ENCODE measurements around the gene FRRS1L.

Gene FRRS1L

GRCh38 chr9:109166771-109167601 lies at the start of gene FRRS1L:
TSS of gene FRRS1L (minus strand) at chr9:109167249. CDS start at chr9:109167138, 111 bp downstream.
- no peak for DNase-seq

- DNase-seq = no peak
Observed at GRCh38 chr9:109214414-109214813, 47.4 kb upstream of the FRRS1L start.

DNA sequence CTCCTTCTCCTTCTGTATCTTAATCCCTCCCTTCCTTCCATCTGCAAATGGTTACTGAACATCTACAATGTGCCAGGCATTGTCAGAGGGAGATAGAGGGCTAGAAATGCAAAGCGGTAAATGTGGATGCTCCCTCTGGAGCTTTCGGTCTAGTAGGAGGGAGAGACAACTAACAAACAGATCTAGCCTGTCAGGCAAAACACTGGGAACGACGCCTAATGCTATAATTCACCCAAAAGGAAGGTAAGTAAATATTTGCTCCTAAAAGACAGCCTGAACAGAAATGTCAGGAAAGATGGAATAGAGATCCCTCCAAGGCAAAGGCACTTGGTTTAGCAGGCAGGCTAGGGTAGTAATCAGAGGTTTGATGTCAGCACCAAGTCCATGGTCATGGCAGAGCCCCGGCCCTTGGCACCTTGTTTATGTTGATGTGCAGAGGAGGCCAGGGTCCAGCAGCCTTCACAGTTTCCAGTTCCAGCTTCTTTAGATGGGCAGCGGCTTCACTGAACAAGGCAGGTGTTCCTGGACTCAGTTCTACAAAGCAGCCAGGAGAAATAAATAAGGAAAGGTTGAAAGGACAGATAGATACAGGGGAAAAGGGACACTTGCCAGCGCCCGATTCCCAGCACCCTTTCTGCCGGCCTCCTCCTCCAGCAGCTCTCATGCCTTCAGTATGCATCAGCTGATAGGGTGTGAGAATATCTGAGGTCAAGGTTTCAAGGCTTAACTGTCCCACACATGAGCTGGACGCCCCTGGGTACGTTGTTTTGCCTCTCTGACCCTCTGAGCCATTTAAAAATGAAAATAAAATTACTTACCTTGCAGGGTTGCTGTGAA lies 46.5 kb upstream of the FRRS1L start:
- no peak for DNase-seq

- no peak for DNase-seq
Observed at GRCh38 chr9:109212768-109213167, 45.7 kb upstream of the FRRS1L start.

GRCh38 chr9:109206670-109207069 lies 39.6 kb upstream of the FRRS1L start:
- DNase-seq = no peak

GRCh38 chr9:109205526-109205925 lies 38.5 kb upstream of the FRRS1L start:
- DNase-seq = no peak

- no peak for DNase-seq
Observed at GRCh38 chr9:109203761-109204360, 36.8 kb upstream of the FRRS1L start.

DNA sequence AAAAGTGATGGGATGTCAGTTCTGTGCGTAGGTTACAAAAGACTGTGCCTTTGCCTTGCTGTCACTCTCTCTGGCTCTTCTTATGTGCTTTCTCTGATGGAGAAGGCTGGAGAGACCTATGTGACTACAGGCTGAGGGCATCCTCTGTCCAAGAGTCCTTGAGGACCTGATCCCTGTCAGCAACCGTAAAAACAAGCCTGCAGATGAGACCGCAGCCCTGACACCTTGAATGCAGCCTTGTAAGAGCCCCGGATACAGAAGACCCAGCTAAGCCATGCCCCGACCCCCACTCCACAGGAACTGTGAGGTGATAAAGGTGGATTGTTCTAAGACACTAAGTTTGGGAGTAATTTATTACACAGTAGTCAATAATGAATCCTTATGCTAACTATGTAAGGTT lies 32.6 kb upstream of the FRRS1L start:
- DNase-seq = no peak

DNA sequence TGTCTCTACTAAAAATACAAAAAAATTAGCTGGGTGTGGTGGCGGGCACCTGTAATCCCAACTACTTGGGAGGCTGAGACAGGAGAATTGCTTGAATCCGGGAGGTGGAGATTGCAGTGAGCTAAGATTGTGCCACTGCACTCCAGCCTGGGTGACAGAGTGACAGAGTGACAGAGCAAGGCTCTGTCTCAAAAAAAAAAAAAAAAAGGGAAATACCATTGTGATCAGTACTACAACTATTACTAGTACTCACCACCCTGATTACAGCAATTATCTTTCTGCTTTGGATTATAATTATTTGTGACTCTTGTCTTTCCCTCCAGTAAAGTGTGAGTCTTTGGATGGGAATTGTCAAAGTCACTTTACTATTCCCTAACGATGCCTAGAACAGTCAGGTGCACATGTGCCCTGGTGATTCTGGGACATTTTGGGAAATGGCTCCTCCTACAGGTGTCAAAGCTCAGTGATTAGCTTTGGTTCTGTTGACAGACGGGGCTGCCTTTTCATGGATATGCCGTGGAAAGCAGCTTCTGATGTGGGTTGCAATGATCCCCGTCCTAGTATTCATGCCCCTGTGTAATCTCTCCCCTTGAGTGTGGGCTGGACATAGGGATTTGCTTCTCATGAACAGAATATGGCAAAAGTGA lies 31.8 kb upstream of the FRRS1L start:
- DNase-seq = no peak

DNA sequence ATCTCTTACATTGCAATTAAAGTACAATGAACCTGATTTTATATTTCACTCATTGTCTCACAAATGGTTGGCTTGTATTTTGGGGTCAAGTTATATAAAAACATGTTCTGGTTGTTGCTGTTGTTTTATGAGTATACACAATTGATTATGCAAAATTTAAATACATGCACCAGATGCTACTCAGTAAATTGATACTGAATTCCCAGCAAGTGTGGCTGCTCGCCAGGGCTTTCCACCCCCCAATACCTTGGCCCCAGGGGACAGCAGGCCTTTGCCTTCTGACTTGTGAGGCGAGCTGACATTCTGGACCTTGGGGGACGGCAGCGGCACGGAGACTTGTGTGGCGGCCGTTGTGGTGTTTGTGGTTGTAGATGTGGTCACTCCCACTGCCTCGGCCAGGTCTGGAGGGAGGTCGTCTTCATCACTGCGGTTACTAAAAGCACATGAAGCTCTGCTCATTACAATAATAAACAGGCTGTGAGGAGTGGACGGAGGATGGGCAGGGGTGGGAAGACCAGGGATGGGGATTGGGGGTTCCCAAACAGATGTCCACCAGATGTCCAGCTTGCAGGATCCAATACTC lies 27.0 kb upstream of the FRRS1L start:
- no peak for DNase-seq

DNA sequence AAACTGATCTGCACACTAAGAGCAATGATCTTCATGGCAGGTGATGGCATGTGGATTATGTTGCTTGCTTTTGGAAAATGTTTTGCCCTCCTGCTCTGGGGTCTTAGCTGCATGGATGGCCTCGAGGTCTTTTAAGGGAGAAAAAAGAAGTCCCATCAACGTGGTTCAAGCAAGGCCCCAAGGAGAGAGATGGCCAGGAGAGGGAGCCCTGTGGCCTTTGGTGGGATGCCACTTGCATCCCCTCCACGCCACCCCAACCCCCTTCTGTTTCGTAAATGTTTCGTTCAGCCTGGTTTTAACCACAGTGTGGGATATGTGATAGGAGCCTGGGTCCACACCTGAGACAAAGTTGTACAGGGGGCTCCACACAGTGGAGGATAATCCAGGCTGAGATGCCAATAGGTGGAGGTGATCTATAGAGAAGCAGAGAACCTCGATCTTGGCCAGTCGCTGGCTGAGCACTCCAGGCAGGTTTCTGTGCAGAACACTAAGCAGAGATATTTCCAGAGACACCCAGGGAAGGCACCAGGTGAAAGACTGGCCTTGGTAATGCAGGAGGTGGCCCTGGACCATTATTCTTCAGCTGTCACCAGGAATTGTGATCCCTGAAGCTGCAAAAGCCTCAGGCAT lies 25.8 kb upstream of the FRRS1L start:
- no peak for DNase-seq

- DNase-seq = no peak
Observed at GRCh38 chr9:109191746-109192145, 24.7 kb upstream of the FRRS1L start.

DNA sequence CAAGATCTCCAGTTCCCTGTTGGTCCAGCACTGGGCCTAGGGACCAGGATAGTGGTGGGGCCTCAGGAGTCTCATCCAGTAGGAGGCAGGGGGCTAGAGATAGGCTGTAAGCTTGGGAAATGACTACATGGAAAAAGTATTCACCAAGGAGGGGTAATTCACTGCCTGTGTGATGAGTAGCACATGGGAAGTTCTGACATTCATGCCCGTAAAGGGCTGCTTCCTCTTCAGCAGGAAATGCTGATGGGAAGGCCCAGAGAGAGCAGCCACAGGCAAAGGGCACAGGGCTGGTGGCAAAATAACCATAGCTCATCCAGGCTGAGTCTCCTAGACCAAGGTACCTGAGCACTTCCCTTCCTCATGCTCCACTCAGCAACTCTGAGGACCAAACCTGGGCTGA lies 23.1 kb upstream of the FRRS1L start:
- DNase-seq = no peak

DNA sequence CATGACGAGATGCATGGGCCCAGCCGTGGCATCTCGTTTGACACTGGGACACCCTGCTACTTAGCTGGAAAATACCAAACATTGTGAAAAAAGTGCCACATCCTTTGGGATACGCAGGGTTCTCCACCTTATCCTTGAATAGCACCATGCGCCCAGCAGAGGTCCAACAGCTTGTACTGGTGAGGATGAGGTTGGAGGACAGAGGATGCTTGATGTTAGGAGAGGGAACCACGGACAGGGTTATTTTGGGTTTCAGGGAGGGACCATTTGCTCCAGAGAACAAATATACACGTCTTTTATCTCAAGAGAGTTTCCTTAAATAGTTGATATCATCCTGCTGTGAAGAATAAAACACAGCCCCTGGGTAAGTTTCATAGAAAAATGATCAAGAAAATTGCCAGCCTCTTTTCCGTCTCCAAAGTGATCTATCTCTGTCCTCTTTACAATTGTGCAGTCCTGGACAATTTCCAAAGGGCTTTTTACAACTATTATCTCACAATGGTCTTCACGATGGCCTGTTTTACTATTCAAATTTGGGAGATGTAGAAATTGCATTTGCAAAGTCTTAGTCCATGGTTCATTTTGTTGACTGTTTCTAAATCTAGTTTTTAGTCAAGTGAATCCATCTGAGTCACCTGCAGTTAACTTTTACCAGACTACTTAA lies 19.9 kb upstream of the FRRS1L start:
- DNase-seq = no peak

GRCh38 chr9:109182940-109183798 lies 16.1 kb upstream of the FRRS1L start:
- no peak for DNase-seq

- no peak for DNase-seq
Observed at GRCh38 chr9:109182550-109182939, 15.5 kb upstream of the FRRS1L start.

DNA sequence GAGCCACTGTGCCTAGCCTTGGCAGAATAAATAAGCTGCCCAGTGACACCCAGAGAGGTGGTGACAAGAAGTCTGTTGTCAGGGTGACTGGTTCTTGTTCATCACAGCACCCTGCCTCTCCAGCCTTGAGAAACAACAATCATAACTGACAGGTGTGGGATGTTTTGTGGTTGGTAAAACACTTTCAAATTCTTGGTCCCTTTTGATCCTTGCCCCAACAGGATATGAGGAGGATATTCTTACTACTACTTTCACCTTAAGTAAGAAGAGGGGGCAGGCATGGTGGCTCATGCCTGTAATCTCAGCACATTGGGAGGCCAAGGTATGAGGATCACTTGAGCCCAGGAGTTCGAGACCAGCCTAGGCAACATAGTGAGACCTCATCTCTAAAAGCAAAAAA lies 14.2 kb upstream of the FRRS1L start:
- no peak for DNase-seq

DNA sequence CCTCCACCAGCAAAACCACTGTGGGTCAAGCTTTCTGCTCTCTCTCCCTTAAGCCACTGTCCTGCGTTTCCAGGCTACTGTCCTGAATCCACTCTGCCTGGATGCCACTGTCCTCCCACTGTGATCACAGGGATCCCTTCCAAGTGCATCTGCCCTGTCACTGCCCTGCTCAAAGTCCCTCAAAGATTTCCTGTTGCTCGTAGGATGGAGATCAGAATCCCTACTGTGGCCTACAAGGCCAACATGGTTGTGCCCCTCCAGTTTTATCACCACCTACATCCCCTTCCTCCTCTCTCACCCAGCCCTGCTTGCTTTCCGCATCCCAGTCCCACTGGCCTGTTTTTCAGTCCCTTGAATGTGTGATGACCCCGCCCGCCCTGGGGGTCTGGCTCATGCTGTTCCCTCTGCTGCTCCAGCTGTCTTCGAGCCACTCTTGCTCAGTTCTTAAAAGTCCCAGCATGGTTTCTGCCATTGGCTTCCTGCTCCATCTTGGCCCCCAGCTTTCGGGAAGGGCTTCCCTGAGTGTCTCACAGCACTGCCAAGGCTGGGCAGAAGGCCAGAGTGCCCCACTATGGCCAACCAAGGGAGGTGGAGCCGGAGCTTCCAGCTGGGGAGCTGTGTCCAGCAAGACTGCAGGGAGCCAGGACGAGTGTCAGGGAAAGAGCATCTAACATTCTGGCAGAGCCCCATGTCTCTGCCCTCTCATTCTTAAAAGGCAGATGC lies 12.9 kb upstream of the FRRS1L start:
- DNase-seq = no peak

DNA sequence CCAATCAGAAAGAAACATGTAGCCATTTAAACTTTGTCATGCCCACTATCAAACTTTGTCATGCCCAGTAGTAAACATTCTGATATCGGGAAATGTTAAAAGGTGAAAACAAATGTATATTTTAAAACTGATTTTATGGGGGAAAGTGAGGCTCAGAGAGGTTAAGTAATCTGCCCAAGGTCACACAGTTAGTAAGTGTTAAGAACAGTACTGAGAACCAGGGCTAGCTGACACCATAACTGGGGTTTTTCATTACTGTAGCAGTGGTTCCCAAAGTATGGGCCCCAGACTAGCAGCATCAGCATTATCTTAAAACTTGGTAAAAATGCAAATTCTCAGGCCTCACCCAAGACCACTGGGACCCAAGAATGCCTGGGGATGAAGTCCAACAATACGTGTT lies 9.9 kb upstream of the FRRS1L start:
- DNase-seq = no peak

- DNase-seq = no peak
Observed at GRCh38 chr9:109176386-109176785, 9.3 kb upstream of the FRRS1L start.
